Testis (tissue), 2 donors: ENCODE data around the gene SCRN1.

ENCODE experiments used
- POLR2A ChIP-seq: fragments of 450-650 bp; IDR thresholded peaks from one replicate; pipeline ENCODE4 v1.6.1; 2017; ENCODE audit warnings: antibody characterized with exemption, mild to moderate bottlenecking, moderate library complexity
- TF ChIP-seq, protein P1 (sequence below), 3 experiments: fragments of 450-650 bp in 2 of 3; fragments of 200-600 bp in 1 of 3; sonication (generic) in 1 of 3; IDR thresholded peaks; one replicate each; pipeline ENCODE4 v1.5.1; 2016 to 2019; ENCODE audit warnings: antibody characterized with exemption in 3 of 3, mild to moderate bottlenecking in 2 of 3, moderate library complexity in 1 of 3

DNA sequence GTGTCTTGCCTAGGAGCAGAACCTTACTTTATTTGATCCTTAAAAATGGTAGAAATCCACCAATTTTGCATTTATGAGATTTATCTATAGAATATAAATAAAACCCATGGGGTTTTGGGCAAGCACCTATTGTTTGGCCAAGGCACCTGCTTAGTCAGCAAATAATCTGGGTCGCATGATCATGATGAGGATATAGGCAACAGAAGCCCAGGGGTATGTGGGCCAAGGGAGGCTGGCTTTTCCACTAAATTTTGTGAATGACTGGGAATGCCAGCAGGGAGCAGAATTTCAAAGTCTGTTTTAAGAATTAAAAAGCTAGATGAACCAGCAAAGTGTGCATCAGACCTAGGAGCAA lies 17.3 kb downstream of the SCRN1 start:
- TF ChIP-seq, protein P1, sequence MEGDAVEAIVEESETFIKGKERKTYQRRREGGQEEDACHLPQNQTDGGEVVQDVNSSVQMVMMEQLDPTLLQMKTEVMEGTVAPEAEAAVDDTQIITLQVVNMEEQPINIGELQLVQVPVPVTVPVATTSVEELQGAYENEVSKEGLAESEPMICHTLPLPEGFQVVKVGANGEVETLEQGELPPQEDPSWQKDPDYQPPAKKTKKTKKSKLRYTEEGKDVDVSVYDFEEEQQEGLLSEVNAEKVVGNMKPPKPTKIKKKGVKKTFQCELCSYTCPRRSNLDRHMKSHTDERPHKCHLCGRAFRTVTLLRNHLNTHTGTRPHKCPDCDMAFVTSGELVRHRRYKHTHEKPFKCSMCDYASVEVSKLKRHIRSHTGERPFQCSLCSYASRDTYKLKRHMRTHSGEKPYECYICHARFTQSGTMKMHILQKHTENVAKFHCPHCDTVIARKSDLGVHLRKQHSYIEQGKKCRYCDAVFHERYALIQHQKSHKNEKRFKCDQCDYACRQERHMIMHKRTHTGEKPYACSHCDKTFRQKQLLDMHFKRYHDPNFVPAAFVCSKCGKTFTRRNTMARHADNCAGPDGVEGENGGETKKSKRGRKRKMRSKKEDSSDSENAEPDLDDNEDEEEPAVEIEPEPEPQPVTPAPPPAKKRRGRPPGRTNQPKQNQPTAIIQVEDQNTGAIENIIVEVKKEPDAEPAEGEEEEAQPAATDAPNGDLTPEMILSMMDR (IDR thresholded peaks at IDR 0.05): no peak
- TF ChIP-seq POLR2A: no peak
